ENCODE data around the gene ARRDC1. TPM values are rescaled to one million over a fixed set of nuclear protein-coding genes. Genes with fewer than 3 reads are reported as not detected.

Gene ARRDC1
- total and polyA plus RNA-seq, 12 donors: 14.1 to 194 (median 35.7) TPM

DNA sequence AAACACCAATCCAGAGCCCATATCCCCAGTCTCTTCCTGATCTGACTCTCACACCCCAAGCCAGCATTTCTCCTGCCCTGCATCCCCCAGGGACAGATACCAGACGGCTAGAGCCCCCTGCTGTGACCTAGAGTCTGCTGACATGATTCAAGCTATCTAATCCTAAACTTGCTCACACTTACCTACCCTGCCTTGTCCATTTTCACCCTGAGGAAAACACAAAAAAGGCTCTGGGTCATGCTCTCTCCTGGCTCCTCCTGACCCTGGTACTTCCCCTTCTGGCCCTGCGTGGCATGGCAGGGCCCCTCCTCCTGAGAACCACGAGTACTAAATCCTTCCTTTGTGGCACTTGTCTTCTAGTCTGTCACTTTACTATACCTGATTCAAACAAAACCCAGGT, 2.8 kb upstream of the ARRDC1 start:
- WGBS, 4 donors: 10 to 26% (median 16%) methylated on average over 3 of the region's 3 CpGs
- intact Hi-C loops (cut with DNase I): no loop called here
- Histone ChIP-seq H3K27ac (peak overlapping the region in 1 of 5 donors; percentile 29), H3K27me3 (no peaks in the 10 kb centered on the region), H3K36me3 (replicated peaks in 1 of 2) (no peaks in the 10 kb centered on the region), H3K4me1 (replicated peaks in 1 of 2) (peaks cover 14 to 15% of the 10 kb centered on the region in 2 donors), H3K9me3 (replicated peaks in 1 of 3) (no peaks in the 10 kb centered on the region), H3K4me3 (no peak overlapping the region)
- TF ChIP-seq, protein P1, sequence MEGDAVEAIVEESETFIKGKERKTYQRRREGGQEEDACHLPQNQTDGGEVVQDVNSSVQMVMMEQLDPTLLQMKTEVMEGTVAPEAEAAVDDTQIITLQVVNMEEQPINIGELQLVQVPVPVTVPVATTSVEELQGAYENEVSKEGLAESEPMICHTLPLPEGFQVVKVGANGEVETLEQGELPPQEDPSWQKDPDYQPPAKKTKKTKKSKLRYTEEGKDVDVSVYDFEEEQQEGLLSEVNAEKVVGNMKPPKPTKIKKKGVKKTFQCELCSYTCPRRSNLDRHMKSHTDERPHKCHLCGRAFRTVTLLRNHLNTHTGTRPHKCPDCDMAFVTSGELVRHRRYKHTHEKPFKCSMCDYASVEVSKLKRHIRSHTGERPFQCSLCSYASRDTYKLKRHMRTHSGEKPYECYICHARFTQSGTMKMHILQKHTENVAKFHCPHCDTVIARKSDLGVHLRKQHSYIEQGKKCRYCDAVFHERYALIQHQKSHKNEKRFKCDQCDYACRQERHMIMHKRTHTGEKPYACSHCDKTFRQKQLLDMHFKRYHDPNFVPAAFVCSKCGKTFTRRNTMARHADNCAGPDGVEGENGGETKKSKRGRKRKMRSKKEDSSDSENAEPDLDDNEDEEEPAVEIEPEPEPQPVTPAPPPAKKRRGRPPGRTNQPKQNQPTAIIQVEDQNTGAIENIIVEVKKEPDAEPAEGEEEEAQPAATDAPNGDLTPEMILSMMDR (IDR thresholded peaks at IDR 0.05): peak in 1 of 6 experiments; percentile 19
- TF ChIP-seq POLR2A (IDR thresholded peaks at IDR 0.05): no peak
- no peak for DNase-seq

DNA sequence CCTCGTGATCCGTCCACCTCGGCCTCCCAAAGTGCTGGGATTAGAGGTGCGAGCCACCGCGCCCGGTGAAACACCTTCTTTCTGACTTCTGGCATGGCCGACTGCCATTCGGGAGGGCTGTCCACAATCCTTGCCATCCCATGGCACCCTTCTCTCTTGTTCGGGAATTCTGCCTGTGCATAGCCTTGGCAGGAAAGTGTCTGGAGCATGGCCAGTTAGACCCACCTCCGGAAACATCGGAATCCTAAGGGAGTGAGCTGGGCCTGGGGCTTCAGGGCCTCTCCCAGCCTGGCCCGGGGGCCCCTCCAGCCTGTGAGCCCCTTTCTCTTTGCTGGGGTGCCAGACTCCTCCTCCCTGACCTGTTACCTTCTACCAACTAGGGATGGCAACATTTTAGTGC, 1.6 kb upstream of the ARRDC1 start:
- no peak for TF ChIP-seq POLR2A (IDR thresholded peaks at IDR 0.05)
- TF ChIP-seq, protein P1 (IDR thresholded peaks at IDR 0.05): no peak
- WGBS, 4 donors: 82 to 91% (median 83%) methylated on average over 9 to 13 of the region's 13 CpGs
- H3K27me3 ChIP-seq: no peaks in the 10 kb centered on the region
- intact Hi-C loops (cut with DNase I): no loop called here
- no peak overlapping the region for H3K27ac ChIP-seq
- peaks cover 14 to 15% of the 10 kb centered on the region in 2 donors for H3K4me1 ChIP-seq (replicated peaks in 1 of 2)
- no peaks in the 10 kb centered on the region for H3K9me3 ChIP-seq (replicated peaks in 1 of 3)
- H3K4me3 ChIP-seq: no peak overlapping the region
- DNase-seq: no peak
- no peaks in the 10 kb centered on the region for H3K36me3 ChIP-seq (replicated peaks in 1 of 2)

DNA sequence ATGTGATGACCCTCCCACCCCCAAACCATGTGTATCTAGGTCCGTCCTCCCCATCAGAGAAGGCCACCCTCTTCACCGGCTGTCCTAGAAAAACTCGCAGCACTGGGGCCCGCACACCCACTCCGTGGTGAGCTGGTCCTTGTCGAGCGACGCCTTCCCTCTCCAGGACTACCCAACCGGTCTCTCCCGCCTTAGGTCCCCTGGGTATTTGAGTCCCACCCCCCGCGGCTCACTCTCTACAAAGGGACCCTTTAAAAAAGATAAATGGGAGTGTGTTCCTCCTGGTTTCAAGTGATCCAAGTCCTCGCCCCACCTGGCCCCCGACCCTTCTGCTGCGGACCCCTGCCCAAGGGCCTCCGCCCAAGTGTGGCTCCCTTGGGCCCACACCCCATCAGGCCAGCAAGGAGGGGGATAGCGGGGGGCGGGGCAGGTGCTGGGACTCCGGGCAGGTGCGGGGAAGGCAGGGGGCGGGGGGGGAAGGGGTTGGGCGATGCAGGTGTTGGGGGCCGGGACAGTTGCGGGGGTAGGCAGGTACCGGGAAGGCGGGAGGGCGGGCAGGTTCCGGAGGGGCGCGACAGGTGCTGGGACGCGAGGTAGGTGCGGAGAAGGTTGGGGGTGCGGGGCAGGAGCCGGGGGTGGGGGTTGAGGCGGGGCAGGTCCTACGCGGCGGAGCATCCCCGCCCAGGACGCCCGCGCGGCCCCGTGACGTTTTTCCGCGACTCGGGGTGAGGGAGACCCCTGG, 970 bp upstream of the ARRDC1 start:
- intact Hi-C loops (cut with DNase I): no loop called here
- WGBS, 4 donors: 17 to 51% (median 29%) methylated on average over 10 to 44 of the region's 49 CpGs
- no peaks in the 10 kb centered on the region for H3K9me3 ChIP-seq (replicated peaks in 1 of 3)
- H3K4me1 ChIP-seq (replicated peaks in 1 of 2): peaks cover 14 to 15% of the 10 kb centered on the region in 2 donors
- no peaks in the 10 kb centered on the region for H3K36me3 ChIP-seq (replicated peaks in 1 of 2)
- H3K4me3 ChIP-seq: peak overlapping the region in 2 of 4 donors; percentile 37 to 77
- peak in 3 of 7 donors; percentile 44 to 59 (median 45) for DNase-seq
- TF ChIP-seq, protein P1 (IDR thresholded peaks at IDR 0.05): no peak
- no peak for TF ChIP-seq POLR2A (IDR thresholded peaks at IDR 0.05)
- H3K27ac ChIP-seq: peak overlapping the region in 2 of 5 donors; percentile 59 to 85
- no peaks in the 10 kb centered on the region for H3K27me3 ChIP-seq

DNA sequence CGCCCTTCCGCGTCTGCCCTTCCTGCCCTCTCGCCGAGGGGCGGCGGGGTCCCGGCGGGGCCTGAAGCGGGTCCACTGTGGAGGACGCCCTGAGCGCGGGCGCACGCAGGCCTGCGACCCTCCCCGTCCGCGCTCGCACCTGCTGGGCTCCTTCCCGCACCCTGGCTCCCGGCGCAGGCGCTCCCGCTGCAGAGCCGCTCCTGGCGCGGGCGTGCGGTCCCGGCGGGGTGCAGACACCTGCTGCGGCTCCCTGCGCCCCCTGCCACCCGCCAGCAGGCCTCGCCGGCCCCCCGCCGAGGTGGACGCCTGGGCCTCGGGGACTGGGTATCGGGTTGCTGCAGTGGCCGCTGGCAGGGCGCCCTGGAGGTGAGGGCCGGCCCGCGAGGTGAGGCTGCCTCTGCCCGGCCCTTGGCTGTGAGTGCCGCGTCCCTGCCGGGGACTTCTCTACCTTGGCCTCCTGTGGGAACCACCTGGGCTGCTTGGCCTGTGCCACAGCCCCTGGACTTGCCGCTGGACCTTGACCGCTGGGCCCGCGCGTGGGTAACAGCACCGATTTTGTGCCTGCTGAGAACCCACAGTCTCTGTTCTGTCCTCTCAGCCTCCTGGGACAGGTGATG, 627 bp downstream of the ARRDC1 start:
- TF ChIP-seq, protein P1 (IDR thresholded peaks at IDR 0.05): no peak
- TF ChIP-seq POLR2A (IDR thresholded peaks at IDR 0.05): no peak
- H3K27me3 ChIP-seq: no peaks in the 10 kb centered on the region
- H3K9me3 ChIP-seq (replicated peaks in 1 of 3): no peaks in the 10 kb centered on the region
- H3K4me3 ChIP-seq: peak overlapping the region; percentile 40 to 98 (median 74)
- DNase-seq: peak in 6 of 7 donors; percentile 48 to 67 (median 56)
- intact Hi-C loops (cut with DNase I): no loop called here
- H3K36me3 ChIP-seq (replicated peaks in 1 of 2): no peaks in the 10 kb centered on the region
- H3K27ac ChIP-seq: peak overlapping the region in 4 of 5 donors; percentile 68 to 93 (median 75)
- WGBS, 4 donors: 0 to 5% (median 2%) methylated on average over 3 to 57 of the region's 57 CpGs
- H3K4me1 ChIP-seq (replicated peaks in 1 of 2): peaks cover 14 to 15% of the 10 kb centered on the region in 2 donors
